Skeletal muscle tissue (tissue), 4 donors: ENCODE data around the gene XKR7. TPM values are rescaled to one million over a fixed set of nuclear protein-coding genes. Genes with fewer than 3 reads are reported as not detected.

ENCODE experiments used
- H3K27ac ChIP-seq: one replicate; pipeline ENCODE4 v1.7.0; 2013; ENCODE audit warnings: mild to moderate bottlenecking, low read depth, low read length, inconsistent platforms
- H3K27me3 ChIP-seq, 3 donors: one replicate each; pipeline ENCODE4 v1.7.0; 2013; ENCODE audit warnings: low read length in 3 of 3; ENCODE audit not compliant: control insufficient read depth in 3 of 3, insufficient read depth in 3 of 3
- H3K36me3 ChIP-seq, 3 donors: one replicate each; pipeline ENCODE4 v1.7.0; 2013; ENCODE audit warnings: low read length in 3 of 3; ENCODE audit not compliant: control insufficient read depth in 3 of 3, insufficient read depth in 3 of 3
- H3K4me1 ChIP-seq, 3 donors: one replicate each; pipeline ENCODE4 v1.7.0; 2013; ENCODE audit warnings: low read length in 3 of 3, mild to moderate bottlenecking in 3 of 3; ENCODE audit not compliant: control insufficient read depth in 3 of 3, insufficient read depth in 3 of 3
- H3K4me3 ChIP-seq, 3 donors: one replicate each; pipeline ENCODE4 v1.7.0; 2013; ENCODE audit warnings: low read length in 3 of 3
- H3K9ac ChIP-seq, 3 donors: one replicate each; pipeline ENCODE4 v1.7.0; 2013; ENCODE audit warnings: low read length in 3 of 3, mild to moderate bottlenecking in 3 of 3, moderate library complexity in 2 of 3, low read depth in 1 of 3
- H3K9me3 ChIP-seq, 3 donors: one replicate each; pipeline ENCODE4 v1.7.0; 2013; ENCODE audit warnings: low read length in 3 of 3; ENCODE audit not compliant: control insufficient read depth in 3 of 3
- total RNA-seq: library from RNA; depleted of rRNA; stranded (reverse); fragments of >200 nt; gene quantifications from one replicate; pipeline ENCODE4 v1.2.3, GENCODE V29; 2014
- donor health status: Osteomylitis.

The XKR7 gene
- total RNA-seq, 1 donor from 2014 or later: not detected

GRCh38 chr20:32007787-32008616, 40.1 kb downstream of the XKR7 start:
- Histone ChIP-seq H3K4me1 (peaks cover 3 to 24% (median 10%) of the 10 kb centered on the region in 3 donors), H3K36me3 (no peaks in the 10 kb centered on the region), H3K9ac (peak overlapping the region in 1 of 3 donors; percentile 16), H3K27ac (peak overlapping the region; percentile 58), H3K9me3 (no peaks in the 10 kb centered on the region), H3K4me3 (no peak overlapping the region), H3K27me3 (peaks cover 11 to 20% (median 12%) of the 10 kb centered on the region in 3 donors)

- H3K4me1 ChIP-seq: peaks cover 3 to 24% (median 10%) of the 10 kb centered on the region in 3 donors
- H3K4me3 ChIP-seq: no peak overlapping the region
- H3K9ac ChIP-seq: no peak overlapping the region
- H3K27me3 ChIP-seq: peaks cover 11 to 20% (median 18%) of the 10 kb centered on the region in 3 donors
- no peak overlapping the region for H3K27ac ChIP-seq
- H3K36me3 ChIP-seq: no peaks in the 10 kb centered on the region
- H3K9me3 ChIP-seq: no peaks in the 10 kb centered on the region
These were observed 41.6 kb downstream of the XKR7 start for GRCh38 chr20:32009564-32009963.

- Histone ChIP-seq H3K4me3 (peak within 1 kb of the TSS; percentile 9 to 64 (median 61)), H3K9ac (peak within 1 kb of the TSS in 2 of 3 donors; percentile 50 to 51), H3K9me3 (no peaks in the 10 kb centered on the region), H3K27ac (no peak within 1 kb of the TSS), H3K27me3 (peaks cover 15 to 20% (median 19%) of the 10 kb centered on the region in 3 donors), H3K4me1 (peaks cover 3 to 23% (median 10%) of the 10 kb centered on the region in 3 donors), H3K36me3 (no peaks in the 10 kb centered on the region)
These were observed 42.1 kb downstream of the XKR7 start, which contains the start of gene CCM2L for GRCh38 chr20:32010101-32010500. Gene CCM2L, plus strand, starts transcription at chr20:32010438. Its CDS starts 17 bp downstream, at chr20:32010455.

- Histone ChIP-seq H3K9ac (peak overlapping the region in 2 of 3 donors; percentile 50 to 51), H3K27ac (no peak overlapping the region), H3K9me3 (no peaks in the 10 kb centered on the region), H3K4me1 (peaks cover 3 to 28% (median 10%) of the 10 kb centered on the region in 3 donors), H3K4me3 (peak overlapping the region; percentile 9 to 64 (median 61)), H3K36me3 (no peaks in the 10 kb centered on the region), H3K27me3 (peaks cover 19 to 20% (median 19%) of the 10 kb centered on the region in 3 donors)
These were observed 42.7 kb downstream of the XKR7 start for GRCh38 chr20:32010666-32011065.

GRCh38 chr20:32012159-32012688, 44.3 kb downstream of the XKR7 start:
- Histone ChIP-seq H3K27me3 (peaks cover 21 to 22% (median 21%) of the 10 kb centered on the region in 3 donors), H3K27ac (no peak overlapping the region), H3K9me3 (no peaks in the 10 kb centered on the region), H3K4me1 (peaks cover 3 to 21% (median 3%) of the 10 kb centered on the region in 3 donors), H3K4me3 (no peak overlapping the region), H3K36me3 (no peaks in the 10 kb centered on the region), H3K9ac (no peak overlapping the region)

- H3K27me3 ChIP-seq: peaks cover 22 to 31% (median 30%) of the 10 kb centered on the region in 3 donors
- no peak overlapping the region for H3K4me3 ChIP-seq
- H3K4me1 ChIP-seq: peaks cover 0 to 11% (median 3%) of the 10 kb centered on the region in 3 donors
- H3K36me3 ChIP-seq: no peaks in the 10 kb centered on the region
- H3K9me3 ChIP-seq: no peaks in the 10 kb centered on the region
- no peak overlapping the region for H3K27ac ChIP-seq
- no peak overlapping the region for H3K9ac ChIP-seq
These were observed 45.4 kb downstream of the XKR7 start for GRCh38 chr20:32013326-32013725.

- Histone ChIP-seq H3K9me3 (no peaks in the 10 kb centered on the region), H3K36me3 (no peaks in the 10 kb centered on the region), H3K4me3 (no peak overlapping the region), H3K27me3 (peaks cover 39 to 50% (median 41%) of the 10 kb centered on the region in 3 donors), H3K4me1 (peaks cover 0 to 9% (median 0%) of the 10 kb centered on the region in 3 donors), H3K27ac (no peak overlapping the region), H3K9ac (no peak overlapping the region)
These were observed 49.8 kb downstream of the XKR7 start for GRCh38 chr20:32017711-32018251.

- Histone ChIP-seq H3K27me3 (peaks cover 41 to 49% (median 42%) of the 10 kb centered on the region in 3 donors), H3K36me3 (no peaks in the 10 kb centered on the region), H3K9me3 (no peaks in the 10 kb centered on the region), H3K4me1 (peaks cover 0 to 9% (median 0%) of the 10 kb centered on the region in 3 donors), H3K9ac (no peak overlapping the region), H3K4me3 (peak overlapping the region; percentile 7 to 54 (median 29)), H3K27ac (no peak overlapping the region)
These were observed 50.6 kb downstream of the XKR7 start for GRCh38 chr20:32018269-32019155.

GRCh38 chr20:32019156-32019510, 51.2 kb downstream of the XKR7 start:
- H3K4me3 ChIP-seq: no peak overlapping the region
- H3K27me3 ChIP-seq: peaks cover 41 to 53% (median 41%) of the 10 kb centered on the region in 3 donors
- no peak overlapping the region for H3K9ac ChIP-seq

More at GRCh38 chr20:32019156-32019510, 51.2 kb downstream of the XKR7 start:
- Histone ChIP-seq H3K36me3 (no peaks in the 10 kb centered on the region), H3K4me1 (peaks cover 0 to 9% (median 0%) of the 10 kb centered on the region in 3 donors), H3K27ac (no peak overlapping the region), H3K9me3 (no peaks in the 10 kb centered on the region)
